Neural progenitor cell (in vitro differentiated cells): Measurements from ENCODE around the gene GNAS. TPM values are rescaled to one million over a fixed set of nuclear protein-coding genes. Genes with fewer than 3 reads are reported as not detected.

Experiments used
- DNase-seq: peaks from one replicate; pipeline ENCODE4 v3.0.0-alpha.2; 2016; ENCODE audit warnings: low spot score
- H2AFZ ChIP-seq: fragments of 200-600 bp; sonication (generic); replicated peaks from 2 replicates; pipeline ENCODE4 v1.6.1; 2016; ENCODE audit warnings: antibody characterized with exemption
- H3F3A ChIP-seq: fragments of 200-600 bp; sonication (generic); 2 replicates; pipeline ENCODE4 v1.6.1; 2016; ENCODE audit warnings: antibody characterized with exemption, low read depth
- H3K27ac ChIP-seq: fragments of 200-600 bp; sonication (generic); 2 replicates; pipeline ENCODE4 v1.5.1; 2016; ENCODE audit warnings: mild to moderate bottlenecking
- H3K27me3 ChIP-seq: fragments of 200-600 bp; sonication (generic); 2 replicates; pipeline ENCODE4 v1.6.1; 2016; ENCODE audit warnings: mild to moderate bottlenecking, moderate library complexity
- H3K36me3 ChIP-seq: fragments of 200-600 bp; sonication (generic); 2 replicates; pipeline ENCODE4 v1.5.1; 2016
- H3K4me1 ChIP-seq: fragments of 200-600 bp; sonication (generic); 2 replicates; pipeline ENCODE4 v1.6.1; 2016; ENCODE audit warnings: mixed run types
- H3K4me2 ChIP-seq: fragments of 200-600 bp; sonication (generic); 2 replicates; pipeline ENCODE4 v1.6.1; 2016
- H3K4me3 ChIP-seq: fragments of 200-600 bp; sonication (generic); 2 replicates; pipeline ENCODE4 v1.5.1; 2016
- H3K79me2 ChIP-seq: fragments of 200-600 bp; sonication (generic); 2 replicates; pipeline ENCODE4 v1.6.1; 2016; ENCODE audit warnings: low read depth
- H3K9ac ChIP-seq: fragments of 200-600 bp; sonication (generic); 2 replicates; pipeline ENCODE4 v1.6.1; 2016
- H3K9me3 ChIP-seq: fragments of 200-600 bp; sonication (generic); 2 replicates; pipeline ENCODE4 v1.5.1; 2016; ENCODE audit warnings: low read depth
- H4K20me1 ChIP-seq: fragments of 200-600 bp; sonication (generic); 2 replicates; pipeline ENCODE4 v1.6.1; 2016; ENCODE audit warnings: low read depth
- H3K27ac Mint-ChIP-seq: 3 replicates; pipeline ENCODE4 v1.8.0; 2021; ENCODE audit warnings: mixed read lengths
- H3K27me3 Mint-ChIP-seq: 2 replicates; pipeline ENCODE4 v1.8.0; 2022; ENCODE audit warnings: low read depth, mild to moderate bottlenecking, inconsistent platforms, moderate library complexity, mixed read lengths; ENCODE audit not compliant: insufficient read depth
- H3K36me3 Mint-ChIP-seq: 3 replicates; pipeline ENCODE4 v1.8.0; 2021; ENCODE audit warnings: mixed read lengths
- H3K4me1 Mint-ChIP-seq: 3 replicates; pipeline ENCODE4 v1.8.0; 2021; ENCODE audit warnings: mixed read lengths
- H3K4me3 Mint-ChIP-seq: 3 replicates; pipeline ENCODE4 v1.8.0; 2021; ENCODE audit warnings: mild to moderate bottlenecking, moderate library complexity, mixed read lengths
- H3K9me3 Mint-ChIP-seq: 3 replicates; pipeline ENCODE4 v1.8.0; 2020; ENCODE audit warnings: mixed read lengths
- CTCF ChIP-seq: fragments of 200-600 bp; sonication (generic); IDR thresholded peaks from 2 replicates; pipeline ENCODE4 v1.5.1; 2017; ENCODE audit warnings: antibody characterized with exemption, mild to moderate bottlenecking
- EZH2 ChIP-seq: fragments of 200-600 bp; sonication (generic); IDR thresholded peaks from 2 replicates; pipeline ENCODE4 v1.6.1; 2017; ENCODE audit warnings: antibody characterized with exemption, mild to moderate bottlenecking, moderate library complexity
- EZH2phosphoT487 ChIP-seq: fragments of 200-600 bp; sonication (generic); IDR thresholded peaks from 2 replicates; pipeline ENCODE4 v1.6.1; 2017; ENCODE audit warnings: antibody characterized with exemption
- total RNA-seq: library from RNA; depleted of rRNA; stranded (reverse); fragments of >200 nt; gene quantifications from 2 replicates; pipeline ENCODE4 v1.2.3, GENCODE V29; 2015; ENCODE audit warnings: low replicate concordance

The GNAS gene
- total RNA-seq, 1 donor from 2014 or later: 794 TPM

- Mint-ChIP-seq H3K36me3 (peaks cover 9% of the 10 kb centered on the region), H3K4me3 (no peak overlapping the region), H3K27ac (no peak overlapping the region), H3K27me3 (peaks cover 5% of the 10 kb centered on the region), H3K9me3 (peaks cover 4% of the 10 kb centered on the region), H3K4me1 (peaks cover 2% of the 10 kb centered on the region)
- no peak overlapping the region for H3K27ac ChIP-seq
- H3K4me3 ChIP-seq: no peak overlapping the region
- peaks cover 46% of the 10 kb centered on the region for H3K79me2 ChIP-seq
- no peak for DNase-seq
- no peaks in the 10 kb centered on the region for H3K36me3 ChIP-seq
- H2AFZ ChIP-seq: no peak overlapping the region
- no peaks in the 10 kb centered on the region for H3K9me3 ChIP-seq
- H3K27me3 ChIP-seq: no peaks in the 10 kb centered on the region
- no peak overlapping the region for H3K4me2 ChIP-seq
- no peak overlapping the region for H3K9ac ChIP-seq
- TF ChIP-seq EZH2phosphoT487 (no peak), EZH2 (no peak), CTCF (no peak)
- H4K20me1 ChIP-seq: peaks cover 5% of the 10 kb centered on the region
- no peaks in the 10 kb centered on the region for H3F3A ChIP-seq
- H3K4me1 ChIP-seq: no peaks in the 10 kb centered on the region
These were observed 23.0 kb upstream of the GNAS start for GRCh38 chr20:58829531-58829941.

GRCh38 chr20:58832457-58832856, 20.1 kb upstream of the GNAS start:
- H3K4me3 Mint-ChIP-seq: no peak overlapping the region
- no peak overlapping the region for H3K4me2 ChIP-seq
- H3F3A ChIP-seq: no peaks in the 10 kb centered on the region
- H4K20me1 ChIP-seq: peaks cover 19% of the 10 kb centered on the region
- no peak for TF ChIP-seq EZH2phosphoT487
- no peak for TF ChIP-seq EZH2
- no peak for TF ChIP-seq CTCF
- no peak overlapping the region for H3K9ac ChIP-seq
- H3K4me1 Mint-ChIP-seq: no peaks in the 10 kb centered on the region
- no peaks in the 10 kb centered on the region for H3K36me3 ChIP-seq
- H3K4me3 ChIP-seq: no peak overlapping the region
- H3K27ac Mint-ChIP-seq: no peak overlapping the region
- peaks cover 4% of the 10 kb centered on the region for H3K9me3 Mint-ChIP-seq
- no peaks in the 10 kb centered on the region for H3K4me1 ChIP-seq
- H2AFZ ChIP-seq: no peak overlapping the region
- H3K9me3 ChIP-seq: no peaks in the 10 kb centered on the region
- peaks cover 74% of the 10 kb centered on the region for H3K79me2 ChIP-seq
- DNase-seq: no peak
- peaks cover 5% of the 10 kb centered on the region for H3K27me3 Mint-ChIP-seq
- no peak overlapping the region for H3K27ac ChIP-seq
- no peaks in the 10 kb centered on the region for H3K27me3 ChIP-seq
- peaks cover 9% of the 10 kb centered on the region for H3K36me3 Mint-ChIP-seq

GRCh38 chr20:58833921-58834320, 18.6 kb upstream of the GNAS start:
- H3K79me2 ChIP-seq: peaks cover 86% of the 10 kb centered on the region
- no peak overlapping the region for H3K4me3 Mint-ChIP-seq

More at GRCh38 chr20:58833921-58834320, 18.6 kb upstream of the GNAS start:
- H3K9me3 ChIP-seq: no peaks in the 10 kb centered on the region
- no peak overlapping the region for H2AFZ ChIP-seq
- peaks cover 4% of the 10 kb centered on the region for H3K9me3 Mint-ChIP-seq
- no peak overlapping the region for H3K9ac ChIP-seq
- H3K4me3 ChIP-seq: no peak overlapping the region
- TF ChIP-seq CTCF (no peak), EZH2 (no peak), EZH2phosphoT487 (no peak)
- no peak overlapping the region for H3K27ac ChIP-seq
- H3F3A ChIP-seq: no peaks in the 10 kb centered on the region
- H3K4me1 ChIP-seq: no peaks in the 10 kb centered on the region
- H3K4me1 Mint-ChIP-seq: no peaks in the 10 kb centered on the region
- H3K36me3 ChIP-seq: no peaks in the 10 kb centered on the region
- no peak for DNase-seq
- H3K27ac Mint-ChIP-seq: no peak overlapping the region
- H3K36me3 Mint-ChIP-seq: peaks cover 9% of the 10 kb centered on the region
- H3K27me3 Mint-ChIP-seq: peaks cover 10% of the 10 kb centered on the region
- H4K20me1 ChIP-seq: peaks cover 30% of the 10 kb centered on the region
- peaks cover 1% of the 10 kb centered on the region for H3K27me3 ChIP-seq
- no peak overlapping the region for H3K4me2 ChIP-seq
